ENCODE data around the gene ATAT1. TPM values are rescaled to one million over a fixed set of nuclear protein-coding genes. Genes with fewer than 3 reads are reported as not detected.

The ATAT1 gene
- total and polyA plus RNA-seq, 9 of the 15 experiments (the other 6 are each of a cell fraction or from before 2014, with no cell fraction given), result 0.65 to 5.8 (median 1.6) TPM

DNA sequence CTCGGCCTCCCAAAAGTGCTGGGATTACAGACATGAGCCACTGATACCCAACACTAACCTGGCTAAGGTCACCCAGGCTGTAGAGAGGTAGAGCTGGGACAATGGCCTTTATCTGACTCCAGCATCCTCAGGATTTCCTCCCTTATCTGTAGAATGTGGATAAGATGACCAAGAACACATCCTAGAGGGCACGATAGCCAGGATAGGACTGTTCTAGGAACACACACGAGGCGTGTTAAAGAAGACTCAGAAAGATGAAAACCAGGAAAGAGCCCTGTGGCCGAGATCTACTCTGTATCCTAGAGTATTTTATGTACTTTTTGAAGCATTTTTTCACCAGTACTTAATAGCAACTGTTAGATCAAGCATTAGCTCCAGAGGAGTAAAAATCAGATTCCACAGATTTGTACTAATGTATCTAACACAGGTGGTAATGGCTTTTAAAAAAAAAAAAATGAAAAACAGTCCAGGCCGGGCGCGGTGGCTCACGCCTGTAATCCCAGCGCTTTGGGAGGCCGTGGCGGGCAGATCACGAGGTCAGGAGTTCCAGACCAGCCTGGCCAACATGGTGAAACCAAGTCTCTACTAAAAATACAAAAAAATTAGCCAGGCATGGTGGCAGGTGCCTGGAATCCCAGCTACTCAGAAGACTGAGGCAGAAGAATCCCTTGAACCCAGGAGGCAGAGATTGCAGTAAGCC is 26.9 kb upstream of the ATAT1 start:
- DNase-seq (ENCODE audit: extremely low read depth in 1 of 4, low spot score in 3 of 4) (peak in 1 of 4 experiments; percentile 34), FAIRE-seq (no peak), ATAC-seq (peak; percentile 10)
- 67% methylated on average over 13 of the region's 13 CpGs for WGBS (ENCODE audit: insufficient coverage, low coverage, missing lambda C conversion rate)
- ChIA-PET CTCF (ENCODE audit: low intra/inter-chr PET ratio) (no interaction called here), POLR2A (interaction anchor here (0.6 to 13.5 kb wide), 9 partner anchors 8 to 55 kb away, joined by 3 to 310 read pairs (median 16); partner anchors contain the start of gene ABCF1)
- no TSS peak for BruUV-seq (replicated peaks)
- H3K27me3 ChIP-seq (ENCODE audit: control insufficient read depth in 2 of 2, insufficient read depth in 2 of 2, low read length in 2 of 2), result no peaks in the 10 kb centered on the region
- no peak overlapping the region for H2AFZ ChIP-seq (ENCODE audit: low read depth, low read length)
- peaks cover 70% of the 10 kb centered on the region for H3K36me3 ChIP-seq (ENCODE audit: control insufficient read depth, insufficient read depth, low read length)
- no peak overlapping the region for H3K4me3 ChIP-seq
- H4K20me1 ChIP-seq (replicated peaks; ENCODE audit: control insufficient read depth, insufficient read depth, low read length), result peaks cover 7% of the 10 kb centered on the region; the same call in 1 of the 2 replicates
- in situ Hi-C loops (cut with MboI) (loop anchor here (5.0 kb wide), 1 partner anchor 107 kb away; no protein-coding TSS in a partner anchor), intact Hi-C loops (cut with micrococcal nuclease) (no loop called here)
- H3K9me1 ChIP-seq (ENCODE audit: control insufficient read depth, insufficient read depth, low read length), result no peaks in the 10 kb centered on the region
- no peak overlapping the region for H3K27ac ChIP-seq (ENCODE audit: extremely low read depth, low read depth, low read length)
- no peaks in the 10 kb centered on the region; the same call in 2 of the 3 replicates for H3K79me2 ChIP-seq (ENCODE audit: control insufficient read depth, insufficient read depth, low read length)
- TF ChIP-seq POLR2A (conservative IDR thresholded peaks at IDR 0.05) (peak; percentile 52), NCOA2 (IDR thresholded peaks at IDR 0.05; ENCODE audit: partially characterized antibody in 2 of 2) (no peak), PML (IDR thresholded peaks at IDR 0.05; ENCODE audit: low read length) (peak; percentile 35; the same call in 1 of the 2 replicates), CTBP1 (IDR thresholded peaks at IDR 0.05; ENCODE audit: borderline replicate concordance) (peak; percentile 32; the same call in 1 of the 2 replicates), RBM25 (IDR thresholded peaks at IDR 0.05; ENCODE audit: low read depth, low read length, severe bottlenecking) (no peak), ARID1B (IDR thresholded peaks at IDR 0.05) (0 out of 2 replicates have a peak, but pooled peaks have one; percentile 18), MYNN (IDR thresholded peaks at IDR 0.05) (peak; percentile 14), MYNN (CRISPR knock-in tag; IDR thresholded peaks at IDR 0.05) (no peak), CHD2 (IDR thresholded peaks at IDR 0.05; ENCODE audit: low read depth, low read length) (no peak), NCOA1 (IDR thresholded peaks at IDR 0.05; ENCODE audit: low read depth) (no peak), KDM1A (IDR thresholded peaks at IDR 0.05) (no peak), POLR2AphosphoS2 (IDR thresholded peaks at IDR 0.05; ENCODE audit: low read length) (peak; percentile 27; the same call in 1 of the 2 replicates), POLR2AphosphoS5 (IDR thresholded peaks at IDR 0.05; ENCODE audit: control insufficient read depth, insufficient read depth, low read depth, low read length) (peak; percentile 8; the same call in 1 of the 2 replicates), CBFA2T3 (IDR thresholded peaks at IDR 0.05) (peak; percentile 29; the same call in 1 of the 2 replicates), SOX6 (IDR thresholded peaks at IDR 0.05) (peak; percentile 42; the same call in 1 of the 2 replicates), SIRT6 (IDR thresholded peaks at IDR 0.05; ENCODE audit: low read depth, low read length) (peak; percentile 3), STAT5A (IDR thresholded peaks at IDR 0.05; ENCODE audit: borderline replicate concordance, low read length) (no peak)
- TF ChIP-seq, protein P1, sequence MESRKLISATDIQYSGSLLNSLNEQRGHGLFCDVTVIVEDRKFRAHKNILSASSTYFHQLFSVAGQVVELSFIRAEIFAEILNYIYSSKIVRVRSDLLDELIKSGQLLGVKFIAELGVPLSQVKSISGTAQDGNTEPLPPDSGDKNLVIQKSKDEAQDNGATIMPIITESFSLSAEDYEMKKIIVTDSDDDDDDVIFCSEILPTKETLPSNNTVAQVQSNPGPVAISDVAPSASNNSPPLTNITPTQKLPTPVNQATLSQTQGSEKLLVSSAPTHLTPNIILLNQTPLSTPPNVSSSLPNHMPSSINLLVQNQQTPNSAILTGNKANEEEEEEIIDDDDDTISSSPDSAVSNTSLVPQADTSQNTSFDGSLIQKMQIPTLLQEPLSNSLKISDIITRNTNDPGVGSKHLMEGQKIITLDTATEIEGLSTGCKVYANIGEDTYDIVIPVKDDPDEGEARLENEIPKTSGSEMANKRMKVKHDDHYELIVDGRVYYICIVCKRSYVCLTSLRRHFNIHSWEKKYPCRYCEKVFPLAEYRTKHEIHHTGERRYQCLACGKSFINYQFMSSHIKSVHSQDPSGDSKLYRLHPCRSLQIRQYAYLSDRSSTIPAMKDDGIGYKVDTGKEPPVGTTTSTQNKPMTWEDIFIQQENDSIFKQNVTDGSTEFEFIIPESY (CRISPR knock-in tag; IDR thresholded peaks at IDR 0.05), result peak; percentile 84
- no peak overlapping the region for H3K4me2 ChIP-seq (ENCODE audit: insufficient read depth, low read length)
- peaks cover 4 to 11% of the 10 kb centered on the region in 2 experiments; a peak in 4 of 5 replicates for H3K4me1 ChIP-seq (replicated peaks in 1 of 2; ENCODE audit: control insufficient read depth in 2 of 2, insufficient read depth in 2 of 2, low read length in 2 of 2)
- H3K9me3 ChIP-seq (replicated peaks; ENCODE audit: control insufficient read depth, insufficient read depth, low read depth, low read length), result no peaks in the 10 kb centered on the region
- no peak overlapping the region for H3K9ac ChIP-seq (ENCODE audit: insufficient read depth in 1 of 2, low read depth in 2 of 2, low read length in 2 of 2)

Measured in K562 (cell line).